Measurements from ENCODE around the gene PDE6D.

PDE6D gene

DNA sequence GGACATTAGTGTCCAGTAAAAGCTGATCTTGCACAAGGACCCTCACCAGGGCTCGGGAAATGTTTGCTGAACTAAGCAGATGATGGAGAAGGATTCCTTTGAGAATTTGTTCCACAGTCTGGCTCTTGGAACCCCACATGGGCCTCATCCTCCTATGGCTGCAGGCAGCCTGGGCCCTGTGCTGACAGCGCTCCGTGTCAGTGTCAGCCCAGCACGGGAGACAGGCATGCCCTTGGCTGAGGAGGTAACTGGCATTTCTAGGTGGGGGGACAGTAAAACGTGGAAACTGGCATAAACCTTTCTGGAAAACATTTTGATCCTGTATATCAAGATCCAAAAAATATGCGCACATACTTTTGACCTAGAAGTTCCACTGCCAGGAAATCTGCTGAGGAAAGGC lies 62.3 kb downstream of the PDE6D start:
- no peak for DNase-seq (ENCODE audit: low read depth)

DNA sequence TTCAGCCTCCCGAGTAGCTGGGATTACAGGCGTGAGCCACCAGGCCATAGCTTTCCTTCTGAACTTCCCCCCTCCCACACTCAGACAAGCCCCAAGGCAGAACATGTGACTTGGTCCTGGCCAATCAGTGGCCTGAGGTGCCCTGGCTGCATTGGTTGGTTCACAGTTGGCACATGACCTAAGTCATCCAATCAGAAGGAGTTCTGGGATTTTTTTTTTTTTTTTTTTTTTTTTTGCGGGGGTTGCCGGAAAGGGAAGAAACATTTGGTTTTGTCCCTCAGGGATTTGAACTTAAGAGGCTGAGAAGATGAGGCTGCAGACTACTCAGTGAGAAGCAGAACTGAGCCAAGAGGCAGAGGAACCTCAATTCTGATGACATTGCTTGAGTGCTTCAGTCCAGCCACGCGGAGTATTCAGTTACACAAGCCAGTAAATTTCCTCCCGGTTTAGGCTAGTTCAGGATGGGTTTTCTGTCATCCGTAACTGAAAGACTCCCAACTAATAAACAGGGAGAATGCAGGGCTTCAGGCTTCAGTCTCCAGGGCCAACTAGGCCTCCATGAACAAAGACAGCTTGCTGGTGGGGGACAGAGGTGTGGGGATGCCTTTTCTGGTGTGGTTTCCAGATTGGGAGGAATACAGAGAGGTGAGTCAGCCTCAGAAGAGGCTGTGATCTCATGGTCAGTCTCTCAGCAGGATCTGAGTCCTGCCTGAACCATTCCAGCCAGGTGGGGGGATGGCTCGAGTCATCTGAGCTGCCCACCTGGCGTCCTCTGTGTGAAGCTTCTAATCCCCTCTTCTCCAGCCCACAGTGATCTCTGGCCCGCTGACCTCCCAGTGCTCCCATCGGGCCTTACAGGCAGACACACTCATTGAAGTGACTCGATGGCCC lies 63.6 kb downstream of the PDE6D start:
- peak overlapping the region; percentile 35 for H3K4me3 ChIP-seq (ENCODE audit: low read depth, low read length)
- TF ChIP-seq POLR2A (IDR thresholded peaks at IDR 0.05; ENCODE audit: extremely low read depth, insufficient read length) (peak; percentile 44), MYC (IDR thresholded peaks at IDR 0.05; ENCODE audit: low read depth, low read length) (peak; percentile 59)
- TF ChIP-seq, protein P1, sequence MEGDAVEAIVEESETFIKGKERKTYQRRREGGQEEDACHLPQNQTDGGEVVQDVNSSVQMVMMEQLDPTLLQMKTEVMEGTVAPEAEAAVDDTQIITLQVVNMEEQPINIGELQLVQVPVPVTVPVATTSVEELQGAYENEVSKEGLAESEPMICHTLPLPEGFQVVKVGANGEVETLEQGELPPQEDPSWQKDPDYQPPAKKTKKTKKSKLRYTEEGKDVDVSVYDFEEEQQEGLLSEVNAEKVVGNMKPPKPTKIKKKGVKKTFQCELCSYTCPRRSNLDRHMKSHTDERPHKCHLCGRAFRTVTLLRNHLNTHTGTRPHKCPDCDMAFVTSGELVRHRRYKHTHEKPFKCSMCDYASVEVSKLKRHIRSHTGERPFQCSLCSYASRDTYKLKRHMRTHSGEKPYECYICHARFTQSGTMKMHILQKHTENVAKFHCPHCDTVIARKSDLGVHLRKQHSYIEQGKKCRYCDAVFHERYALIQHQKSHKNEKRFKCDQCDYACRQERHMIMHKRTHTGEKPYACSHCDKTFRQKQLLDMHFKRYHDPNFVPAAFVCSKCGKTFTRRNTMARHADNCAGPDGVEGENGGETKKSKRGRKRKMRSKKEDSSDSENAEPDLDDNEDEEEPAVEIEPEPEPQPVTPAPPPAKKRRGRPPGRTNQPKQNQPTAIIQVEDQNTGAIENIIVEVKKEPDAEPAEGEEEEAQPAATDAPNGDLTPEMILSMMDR (IDR thresholded peaks at IDR 0.05; ENCODE audit: low read depth, low read length) = no peak
- TF ChIP-seq, protein P2, sequence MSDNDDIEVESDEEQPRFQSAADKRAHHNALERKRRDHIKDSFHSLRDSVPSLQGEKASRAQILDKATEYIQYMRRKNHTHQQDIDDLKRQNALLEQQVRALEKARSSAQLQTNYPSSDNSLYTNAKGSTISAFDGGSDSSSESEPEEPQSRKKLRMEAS (IDR thresholded peaks at IDR 0.05; ENCODE audit: low read depth, low read length) = peak; percentile 96
- peak; percentile 99 for DNase-seq (ENCODE audit: low read depth)

More for the DNA sequence above, 62.3 kb downstream of the PDE6D start:
- no peak overlapping the region for H3K4me3 ChIP-seq (ENCODE audit: low read depth, low read length)
- TF ChIP-seq, protein P1 (IDR thresholded peaks at IDR 0.05; ENCODE audit: low read depth, low read length) = no peak
- TF ChIP-seq, protein P2 (IDR thresholded peaks at IDR 0.05; ENCODE audit: low read depth, low read length) = no peak
- TF ChIP-seq POLR2A (IDR thresholded peaks at IDR 0.05; ENCODE audit: extremely low read depth, insufficient read length) (no peak), MYC (IDR thresholded peaks at IDR 0.05; ENCODE audit: low read depth, low read length) (no peak)

DNA sequence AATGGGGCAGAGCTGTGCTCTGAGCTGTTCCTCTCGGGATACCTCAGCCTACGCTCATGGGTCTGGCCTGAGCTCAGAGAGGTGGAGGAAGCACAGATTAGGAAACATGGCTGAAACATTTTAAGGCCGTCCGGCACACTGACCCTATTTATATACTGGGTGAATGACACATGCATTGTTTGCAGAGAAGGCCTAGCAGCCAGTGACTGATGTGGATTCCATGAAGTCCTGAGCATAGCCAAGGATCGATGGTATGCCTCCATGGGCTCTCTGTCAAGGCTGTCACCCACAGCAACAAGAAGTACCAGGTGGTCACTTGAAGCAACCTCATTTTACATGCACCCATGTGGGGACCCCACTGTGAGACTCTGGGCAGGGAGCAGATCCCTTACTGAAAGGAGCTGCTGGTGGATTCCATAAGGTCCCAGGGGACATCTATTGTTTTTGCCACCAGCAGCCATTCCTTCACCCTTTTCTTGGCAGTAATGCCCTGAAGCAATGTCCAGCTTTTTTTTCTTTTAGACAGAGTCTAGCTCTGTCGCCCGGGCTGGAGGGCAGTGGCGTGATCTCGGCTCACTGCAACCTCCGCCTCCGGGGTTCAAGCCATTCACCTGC lies 64.3 kb downstream of the PDE6D start:
- DNase-seq (ENCODE audit: low read depth) = no peak
- no peak for TF ChIP-seq POLR2A (IDR thresholded peaks at IDR 0.05; ENCODE audit: extremely low read depth, insufficient read length)
- TF ChIP-seq, protein P1 (IDR thresholded peaks at IDR 0.05; ENCODE audit: low read depth, low read length) = no peak
- TF ChIP-seq, protein P2 (IDR thresholded peaks at IDR 0.05; ENCODE audit: low read depth, low read length) = no peak
- TF ChIP-seq MYC (IDR thresholded peaks at IDR 0.05; ENCODE audit: low read depth, low read length) = no peak; the same call in 1 of the 2 replicates
- no peak overlapping the region for H3K4me3 ChIP-seq (ENCODE audit: low read depth, low read length)

DNA sequence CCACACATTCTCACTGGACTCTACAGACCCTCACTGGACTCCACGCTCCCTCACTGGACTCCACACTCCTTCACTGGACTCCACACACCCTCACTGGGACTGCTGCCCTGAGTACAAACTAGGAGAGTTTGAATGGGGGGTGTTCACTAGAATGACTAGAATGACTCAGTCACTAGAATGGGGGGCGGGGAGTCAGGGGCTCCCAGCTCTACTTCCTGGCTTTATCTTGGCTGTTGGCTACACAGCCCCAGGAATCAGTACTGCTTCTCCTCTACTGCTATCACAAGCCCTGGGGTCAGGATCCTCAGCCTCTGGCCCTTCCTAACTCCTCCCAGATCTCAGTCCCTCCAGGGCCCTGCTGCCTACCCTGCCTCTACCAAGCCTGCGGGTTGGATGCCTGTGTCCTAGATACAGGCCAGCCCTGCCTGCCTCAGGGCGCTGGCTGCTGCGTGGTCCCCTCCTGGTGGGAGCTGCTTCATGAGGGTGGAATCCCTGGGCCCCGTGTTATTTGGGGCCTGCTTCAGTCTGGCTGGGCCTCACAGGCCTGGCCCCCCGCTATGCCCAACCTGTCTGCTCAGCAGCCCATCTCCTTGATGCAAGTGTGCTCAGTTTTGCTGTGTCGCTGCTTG lies 65.0 kb downstream of the PDE6D start:
- TF ChIP-seq POLR2A (IDR thresholded peaks at IDR 0.05; ENCODE audit: extremely low read depth, insufficient read length) (no peak), MYC (IDR thresholded peaks at IDR 0.05; ENCODE audit: low read depth, low read length) (no peak)
- TF ChIP-seq, protein P2 (IDR thresholded peaks at IDR 0.05; ENCODE audit: low read depth, low read length) = no peak
- TF ChIP-seq, protein P1 (IDR thresholded peaks at IDR 0.05; ENCODE audit: low read depth, low read length) = no peak
- DNase-seq (ENCODE audit: low read depth) = peak; percentile 57
- no peak overlapping the region for H3K4me3 ChIP-seq (ENCODE audit: low read depth, low read length)

DNA sequence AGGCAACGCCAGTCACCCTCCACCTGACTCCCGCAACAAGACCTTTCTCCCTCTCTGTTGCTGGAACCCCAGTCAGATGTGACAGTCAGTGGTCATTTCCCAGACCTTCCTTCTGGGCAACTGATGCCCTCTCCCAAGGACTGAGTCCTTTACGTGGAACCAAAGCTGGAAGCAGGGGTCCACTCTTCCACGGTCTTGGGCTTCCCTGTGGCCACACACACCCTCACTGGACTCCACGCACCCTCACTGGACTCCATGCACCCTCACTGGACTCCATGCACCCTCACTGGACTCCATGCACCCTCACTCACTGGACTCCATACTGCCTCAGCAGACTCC lies 65.6 kb downstream of the PDE6D start:
- H3K4me3 ChIP-seq (ENCODE audit: low read depth, low read length) = no peak overlapping the region
- no peak for DNase-seq (ENCODE audit: low read depth)
- TF ChIP-seq POLR2A (IDR thresholded peaks at IDR 0.05; ENCODE audit: extremely low read depth, insufficient read length) (no peak), MYC (IDR thresholded peaks at IDR 0.05; ENCODE audit: low read depth, low read length) (no peak)
- TF ChIP-seq, protein P2 (IDR thresholded peaks at IDR 0.05; ENCODE audit: low read depth, low read length) = no peak
- TF ChIP-seq, protein P1 (IDR thresholded peaks at IDR 0.05; ENCODE audit: low read depth, low read length) = no peak
